Ovary (tissue), 9 donors: Measurements from ENCODE around the gene PPP3R2. TPM values are rescaled to one million over a fixed set of nuclear protein-coding genes. Genes with fewer than 3 reads are reported as not detected.

Experiments used
- DNase-seq, 5 donors: peaks; one replicate each; pipeline ENCODE4 v3.0.0-alpha.2; 2019 to 2020
- H3K27ac ChIP-seq, 2 donors: fragments of 200-600 bp; one replicate each; pipeline versions ENCODE4 v1.5.1 to v1.8.0; 2019 to 2022
- H3K27me3 ChIP-seq: fragments of 200-600 bp; one replicate; pipeline ENCODE4 v1.8.0; 2022
- H3K36me3 ChIP-seq: fragments of 200-600 bp; sonication (generic); one replicate; pipeline ENCODE4 v1.5.1; 2019
- H3K4me1 ChIP-seq: one replicate; pipeline ENCODE4 v1.8.1; 2013; ENCODE audit warnings: mild to moderate bottlenecking, moderate library complexity; ENCODE audit not compliant: insufficient read depth
- H3K4me3 ChIP-seq: fragments of 200-600 bp; sonication (generic); one replicate; pipeline ENCODE4 v1.5.1; 2017
- H3K9me3 ChIP-seq, 2 donors: fragments of 200-600 bp in 1 of 2; sonication (generic) in 1 of 2; one replicate each; pipeline versions ENCODE4 v1.5.1 to v1.8.1; 2013 to 2019; ENCODE audit warnings: mild to moderate bottlenecking in 1 of 2, moderate library complexity in 1 of 2
- EP300 ChIP-seq: sonication (generic); formaldehyde crosslinking; IDR thresholded peaks from one replicate; pipeline ENCODE4 v1.6.1; 2017; ENCODE audit warnings: antibody characterized with exemption
- POLR2A ChIP-seq: fragments of 450-650 bp; IDR thresholded peaks from one replicate; pipeline ENCODE4 v1.6.1; 2017; ENCODE audit warnings: antibody characterized with exemption, mild to moderate bottlenecking, moderate library complexity
- WGBS, 3 donors: extraction: QIAGEN DNeasy Blood & Tissue Kit in 1 of 3; methylation state at CpG; one replicate each; pipeline versions ENCODE4 v1.1.5 to v1.1.7; 2013 to 2017; 5-methylcytosine and 5-hydroxymethylcytosine counted together
- intact Hi-C, 4 donors: fragments of 100-400 bp; cut with DNase I; formaldehyde crosslinking; loops; one replicate each; pipeline versions ENCODE4 v1.11.0 to v1.15.1; 2022 to 2023
- polyA plus RNA-seq, 2 donors: library from polyadenylated mRNA; stranded (reverse); fragments of 200-250 nt in 1 of 2; fragments of 350-450 nt in 1 of 2; fragmentation: Illumina TruSeq in 1 of 2; extraction: RNeasy Lipid Tissue Mini Kit (QIAGEN cat#74804) in 1 of 2; gene quantifications; one replicate each; pipeline ENCODE4 v1.2.3, GENCODE V29; 2013 to 2014
- total RNA-seq, 7 donors: library from RNA; depleted of rRNA in 2 of 7; stranded (reverse); fragments of >200 nt in 2 of 7; fragmentation: NEBNext Ultra II Directional in 3 of 7; extraction: Animal tissue kit (Norgen Biotek cat#: 25700) in 3 of 7; gene quantifications; one replicate each; pipeline versions ENCODE4 v1.1.0 to v1.2.4, GENCODE V29; 2016 to 2023
- TF ChIP-seq, protein P1 (sequence below), 3 donors: fragments of 450-650 bp in 2 of 3; fragments of 200-600 bp in 1 of 3; IDR thresholded peaks; one replicate each; pipeline versions ENCODE4 v1.5.1 to v1.8.0; 2016 to 2022; ENCODE audit warnings: antibody characterized with exemption in 3 of 3, mild to moderate bottlenecking in 1 of 3
- donor health status: DM: no; HTN: no; CAD: no; lungs with moderate emphysema.
- donor health status: DM: no; HTN: no; CAD: no.
- donor health status: Bipolar disorder and iron deficiency.
- donor health status: DM: yes; HTN: yes; CAD: no.
- donor health status: DM: no; HTN: no; CAD: no.
- donor health status: DM: yes; HTN: yes; CAD: no.

PPP3R2 gene
- total and polyA plus RNA-seq, 9 donors = not detected

DNA sequence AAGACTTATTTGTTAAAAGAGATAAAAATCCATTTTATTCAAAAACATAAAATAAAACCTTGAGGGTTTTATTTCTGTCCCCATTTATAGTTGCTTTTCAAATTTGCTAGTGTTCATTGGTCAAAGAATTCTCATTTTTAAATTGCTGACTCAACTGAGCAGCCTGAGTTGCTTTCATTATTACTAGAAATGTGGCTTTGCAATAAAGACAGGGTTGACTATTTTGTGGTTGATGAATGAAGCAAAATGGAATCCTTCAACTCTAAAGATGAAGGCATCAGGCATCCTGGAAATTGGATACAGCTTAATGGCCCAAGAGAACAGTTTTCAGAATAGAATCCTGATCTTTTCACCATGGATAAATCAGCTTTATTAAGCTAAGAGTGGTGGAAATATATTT, 23.9 kb upstream of the PPP3R2 start:
- Histone ChIP-seq H3K4me3 (no peak overlapping the region), H3K4me1 (no peaks in the 10 kb centered on the region), H3K36me3 (no peaks in the 10 kb centered on the region), H3K27ac (no peak overlapping the region), H3K27me3 (no peaks in the 10 kb centered on the region), H3K9me3 (no peaks in the 10 kb centered on the region)
- TF ChIP-seq EP300 (no peak), POLR2A (no peak)
- TF ChIP-seq, protein P1, sequence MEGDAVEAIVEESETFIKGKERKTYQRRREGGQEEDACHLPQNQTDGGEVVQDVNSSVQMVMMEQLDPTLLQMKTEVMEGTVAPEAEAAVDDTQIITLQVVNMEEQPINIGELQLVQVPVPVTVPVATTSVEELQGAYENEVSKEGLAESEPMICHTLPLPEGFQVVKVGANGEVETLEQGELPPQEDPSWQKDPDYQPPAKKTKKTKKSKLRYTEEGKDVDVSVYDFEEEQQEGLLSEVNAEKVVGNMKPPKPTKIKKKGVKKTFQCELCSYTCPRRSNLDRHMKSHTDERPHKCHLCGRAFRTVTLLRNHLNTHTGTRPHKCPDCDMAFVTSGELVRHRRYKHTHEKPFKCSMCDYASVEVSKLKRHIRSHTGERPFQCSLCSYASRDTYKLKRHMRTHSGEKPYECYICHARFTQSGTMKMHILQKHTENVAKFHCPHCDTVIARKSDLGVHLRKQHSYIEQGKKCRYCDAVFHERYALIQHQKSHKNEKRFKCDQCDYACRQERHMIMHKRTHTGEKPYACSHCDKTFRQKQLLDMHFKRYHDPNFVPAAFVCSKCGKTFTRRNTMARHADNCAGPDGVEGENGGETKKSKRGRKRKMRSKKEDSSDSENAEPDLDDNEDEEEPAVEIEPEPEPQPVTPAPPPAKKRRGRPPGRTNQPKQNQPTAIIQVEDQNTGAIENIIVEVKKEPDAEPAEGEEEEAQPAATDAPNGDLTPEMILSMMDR (IDR thresholded peaks at IDR 0.05) = no peak
- no peak for DNase-seq
- intact Hi-C loops = no loop called here

DNA sequence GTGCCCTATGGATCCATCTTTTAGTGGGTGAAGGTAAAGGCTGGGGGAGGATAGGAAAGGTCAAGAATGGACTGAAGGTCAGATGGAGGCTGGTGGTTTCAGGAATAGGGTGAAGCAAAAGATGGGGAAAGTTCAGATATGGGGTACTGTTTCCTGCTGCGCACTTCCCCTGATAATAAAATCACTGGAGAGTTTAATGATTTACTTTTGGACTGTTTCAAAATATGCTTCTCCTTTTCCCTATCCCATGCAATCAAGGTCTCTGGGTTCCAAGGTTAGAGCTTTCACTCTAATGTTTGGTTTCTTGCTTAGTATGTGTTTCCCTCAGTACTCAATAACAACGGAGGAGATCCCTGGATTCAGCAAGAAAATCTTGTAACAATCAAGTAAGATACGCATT, 10.8 kb upstream of the PPP3R2 start:
- WGBS, 3 donors = 82 to 87% (median 82%) methylated on average over 3 of the region's 3 CpGs
- H3K9me3 ChIP-seq = no peaks in the 10 kb centered on the region
- H3K4me3 ChIP-seq = no peak overlapping the region
- no peak overlapping the region for H3K27ac ChIP-seq
- DNase-seq = no peak
- TF ChIP-seq EP300 = no peak
- TF ChIP-seq, protein P1 (IDR thresholded peaks at IDR 0.05) = no peak
- TF ChIP-seq POLR2A = no peak
- no peaks in the 10 kb centered on the region for H3K36me3 ChIP-seq
- no peaks in the 10 kb centered on the region for H3K4me1 ChIP-seq
- intact Hi-C loops = no loop called here
- no peaks in the 10 kb centered on the region for H3K27me3 ChIP-seq

DNA sequence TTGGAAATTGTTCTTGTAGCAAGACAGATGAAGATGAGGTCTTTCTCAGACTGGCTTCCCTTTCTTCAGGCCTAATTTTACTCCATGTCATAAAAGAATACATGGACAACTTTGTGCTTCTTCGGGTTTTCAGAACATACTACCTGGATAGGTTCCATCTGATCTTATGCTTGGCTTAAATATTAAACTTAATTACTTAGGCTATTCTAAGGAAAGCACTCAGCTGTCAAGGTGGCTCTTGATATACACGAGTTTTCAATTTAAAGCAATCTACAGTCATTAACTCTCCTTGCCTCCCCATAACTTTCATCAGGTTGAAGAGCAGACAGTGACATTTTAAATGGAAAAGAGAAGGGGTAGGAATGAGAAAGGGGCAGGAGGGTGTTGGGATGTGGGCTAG, 9.5 kb upstream of the PPP3R2 start:
- Histone ChIP-seq H3K9me3 (no peaks in the 10 kb centered on the region), H3K36me3 (no peaks in the 10 kb centered on the region), H3K4me1 (no peaks in the 10 kb centered on the region), H3K27ac (no peak overlapping the region), H3K4me3 (no peak overlapping the region), H3K27me3 (no peaks in the 10 kb centered on the region)
- no peak for DNase-seq
- TF ChIP-seq EP300 (no peak), POLR2A (no peak)
- TF ChIP-seq, protein P1 (IDR thresholded peaks at IDR 0.05) = no peak
- WGBS, 3 donors = 58 to 68% (median 68%) methylated on average over 2 of the region's 2 CpGs
- intact Hi-C loops = no loop called here

DNA sequence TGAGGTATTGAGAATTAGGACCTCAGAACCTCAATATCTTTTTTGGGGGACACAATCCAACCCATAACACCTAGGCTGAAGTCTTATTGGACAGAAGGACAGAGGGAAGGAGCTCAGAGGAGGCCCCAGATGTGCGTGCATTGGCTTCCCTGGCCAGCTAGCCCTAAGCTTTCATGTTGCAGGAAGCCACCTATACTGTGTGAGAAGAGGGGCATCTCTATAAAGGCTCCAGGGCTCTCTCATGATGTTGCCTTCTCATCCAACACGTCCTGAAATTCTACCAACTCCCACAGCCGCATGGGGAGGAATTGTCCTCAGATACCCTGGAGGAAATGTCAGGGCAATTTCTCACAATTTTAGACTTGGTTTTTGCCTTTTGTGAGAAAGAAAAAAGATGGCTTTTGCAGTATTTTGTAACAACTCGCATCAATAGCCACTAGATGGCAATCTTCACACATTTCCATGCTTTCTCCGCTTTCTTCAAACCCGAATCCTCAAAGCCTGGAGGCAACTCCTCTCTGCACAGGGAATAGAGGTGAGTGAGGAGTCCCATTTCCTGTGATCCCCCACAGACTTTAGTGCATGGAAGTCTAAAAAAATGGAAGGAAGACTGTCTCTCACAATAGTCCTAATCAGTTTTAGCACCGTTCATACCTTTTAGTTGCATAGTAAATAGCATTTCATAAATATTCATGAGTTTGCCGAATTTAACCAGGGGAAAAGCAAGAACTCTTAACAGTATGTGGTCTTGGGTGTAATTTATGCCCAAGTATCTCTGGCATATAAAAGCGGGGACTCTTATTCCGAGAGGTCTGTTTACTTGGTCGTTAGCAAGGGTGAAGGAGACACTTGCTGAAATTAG, 7.4 kb upstream of the PPP3R2 start:
- peak in 1 of 5 donors; percentile 16 for DNase-seq
- H3K4me3 ChIP-seq = no peak overlapping the region
- intact Hi-C loops = no loop called here
- no peaks in the 10 kb centered on the region for H3K27me3 ChIP-seq
- no peaks in the 10 kb centered on the region for H3K9me3 ChIP-seq
- no peak overlapping the region for H3K27ac ChIP-seq
- H3K4me1 ChIP-seq = no peaks in the 10 kb centered on the region
- TF ChIP-seq, protein P1 (IDR thresholded peaks at IDR 0.05) = peak in 2 of 3 donors; percentile 33 to 53
- TF ChIP-seq EP300 = no peak
- no peaks in the 10 kb centered on the region for H3K36me3 ChIP-seq
- 5 to 10% (median 9%) methylated on average over 11 of the region's 11 CpGs for WGBS, 3 donors
